Testis (tissue), 2 donors: Measurements from ENCODE around the gene ADAMTS7.

Source experiments
- POLR2A ChIP-seq: fragments of 450-650 bp; IDR thresholded peaks from one replicate; pipeline ENCODE4 v1.6.1; 2017; ENCODE audit warnings: antibody characterized with exemption, mild to moderate bottlenecking, moderate library complexity
- TF ChIP-seq, protein P1 (sequence below), 3 experiments: fragments of 450-650 bp in 2 of 3; fragments of 200-600 bp in 1 of 3; sonication (generic) in 1 of 3; IDR thresholded peaks; one replicate each; pipeline ENCODE4 v1.5.1; 2016 to 2019; ENCODE audit warnings: antibody characterized with exemption in 3 of 3, mild to moderate bottlenecking in 2 of 3, moderate library complexity in 1 of 3

DNA sequence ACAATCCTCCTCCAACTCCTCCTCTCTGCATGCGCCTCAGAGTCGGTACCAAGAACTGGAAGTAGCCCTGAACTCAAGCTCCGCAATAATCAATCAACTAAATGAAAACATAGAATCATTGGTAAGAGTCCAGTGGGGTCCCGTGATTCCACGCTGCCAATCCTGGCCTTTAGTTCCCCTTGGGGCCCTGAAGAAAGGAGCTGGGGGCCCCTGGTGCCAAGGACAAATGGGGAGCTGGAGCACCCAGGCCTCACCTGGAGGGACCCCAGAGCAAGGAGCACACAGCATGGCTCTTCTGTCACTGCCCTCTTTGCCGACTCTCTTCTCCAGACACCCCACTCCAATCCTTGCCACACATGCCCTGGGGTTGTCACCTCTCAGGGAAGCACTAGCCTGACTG, 80.3 kb downstream of the ADAMTS7 start:
- TF ChIP-seq, protein P1, sequence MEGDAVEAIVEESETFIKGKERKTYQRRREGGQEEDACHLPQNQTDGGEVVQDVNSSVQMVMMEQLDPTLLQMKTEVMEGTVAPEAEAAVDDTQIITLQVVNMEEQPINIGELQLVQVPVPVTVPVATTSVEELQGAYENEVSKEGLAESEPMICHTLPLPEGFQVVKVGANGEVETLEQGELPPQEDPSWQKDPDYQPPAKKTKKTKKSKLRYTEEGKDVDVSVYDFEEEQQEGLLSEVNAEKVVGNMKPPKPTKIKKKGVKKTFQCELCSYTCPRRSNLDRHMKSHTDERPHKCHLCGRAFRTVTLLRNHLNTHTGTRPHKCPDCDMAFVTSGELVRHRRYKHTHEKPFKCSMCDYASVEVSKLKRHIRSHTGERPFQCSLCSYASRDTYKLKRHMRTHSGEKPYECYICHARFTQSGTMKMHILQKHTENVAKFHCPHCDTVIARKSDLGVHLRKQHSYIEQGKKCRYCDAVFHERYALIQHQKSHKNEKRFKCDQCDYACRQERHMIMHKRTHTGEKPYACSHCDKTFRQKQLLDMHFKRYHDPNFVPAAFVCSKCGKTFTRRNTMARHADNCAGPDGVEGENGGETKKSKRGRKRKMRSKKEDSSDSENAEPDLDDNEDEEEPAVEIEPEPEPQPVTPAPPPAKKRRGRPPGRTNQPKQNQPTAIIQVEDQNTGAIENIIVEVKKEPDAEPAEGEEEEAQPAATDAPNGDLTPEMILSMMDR (IDR thresholded peaks at IDR 0.05), result no peak
- TF ChIP-seq POLR2A, result no peak
